SK-N-SH (cell line): ENCODE results near the gene BRD9.

Experiments used
- EZH2phosphoT487 ChIP-seq: fragments of 200-600 bp; sonication (generic); IDR thresholded peaks from 2 replicates; pipeline ENCODE4 v1.6.1; 2017; ENCODE audit warnings: low read depth, mixed run types, mild to moderate bottlenecking, antibody characterized with exemption, moderate library complexity, borderline replicate concordance
- GABPA ChIP-seq: IDR thresholded peaks from 2 replicates; pipeline ENCODE4 v1.4.0; 2012; ENCODE audit warnings: low read depth, mild to moderate bottlenecking
- YY1 ChIP-seq: IDR thresholded peaks from 2 replicates; pipeline ENCODE4 v1.4.0; 2012; ENCODE audit warnings: low read depth, mild to moderate bottlenecking
- TF ChIP-seq, protein P1 (sequence below): IDR thresholded peaks from 2 replicates; pipeline ENCODE4 v1.4.0; 2012; ENCODE audit warnings: low read depth
- TF ChIP-seq, protein P2 (sequence below): IDR thresholded peaks from 2 replicates; pipeline ENCODE4 v1.4.0; 2012; ENCODE audit warnings: low read depth, borderline replicate concordance
- TF ChIP-seq, protein P3 (sequence below): fragments of 200-600 bp; sonication (generic); IDR thresholded peaks from 2 replicates; pipeline ENCODE4 v1.6.1; 2017; ENCODE audit warnings: antibody characterized with exemption, mild to moderate bottlenecking, moderate library complexity

DNA sequence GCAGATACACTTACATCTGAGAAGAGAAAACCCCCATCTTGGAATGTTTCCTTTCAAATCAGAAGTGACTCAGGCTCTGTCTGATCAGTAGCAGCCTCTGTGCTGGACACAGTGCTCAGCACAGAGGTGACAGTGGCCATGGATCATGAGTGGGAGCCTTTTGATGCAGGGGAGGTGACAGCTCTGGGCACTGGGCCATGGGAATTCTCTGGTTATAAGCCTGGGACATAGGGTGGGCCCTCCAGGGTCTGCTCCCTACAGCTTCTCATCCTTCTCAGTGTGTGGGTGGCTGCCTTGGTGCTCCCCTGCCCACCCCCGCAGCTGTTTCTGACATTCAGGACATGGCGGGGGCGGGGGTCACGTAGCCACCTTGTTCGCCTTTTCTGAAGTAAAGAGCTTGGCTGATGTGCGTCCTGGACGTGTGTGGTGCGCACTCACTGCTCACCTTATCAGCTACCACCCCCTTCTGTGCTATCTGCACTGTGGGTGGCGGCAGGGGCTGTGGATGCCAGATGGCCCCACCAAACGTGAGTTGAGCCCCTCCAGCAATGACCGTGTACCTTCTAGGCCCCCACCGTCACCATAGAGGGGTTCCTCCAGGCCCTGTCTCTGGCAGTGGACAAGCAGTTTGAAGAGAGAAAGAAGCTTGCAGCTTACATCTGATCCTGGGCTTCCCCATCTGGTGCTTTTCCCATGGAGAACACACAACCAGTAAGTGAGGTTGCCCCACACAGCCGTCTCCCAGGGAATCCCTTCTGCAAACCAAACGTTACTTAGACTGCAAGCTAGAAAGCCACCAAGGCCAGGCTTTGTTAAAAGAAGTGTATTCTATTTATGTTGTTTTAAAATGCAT is 24.1 kb upstream of the BRD9 start:
- no peak for TF ChIP-seq YY1
- TF ChIP-seq, protein P1, sequence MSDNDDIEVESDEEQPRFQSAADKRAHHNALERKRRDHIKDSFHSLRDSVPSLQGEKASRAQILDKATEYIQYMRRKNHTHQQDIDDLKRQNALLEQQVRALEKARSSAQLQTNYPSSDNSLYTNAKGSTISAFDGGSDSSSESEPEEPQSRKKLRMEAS = no peak
- no peak for TF ChIP-seq EZH2phosphoT487
- TF ChIP-seq, protein P2, sequence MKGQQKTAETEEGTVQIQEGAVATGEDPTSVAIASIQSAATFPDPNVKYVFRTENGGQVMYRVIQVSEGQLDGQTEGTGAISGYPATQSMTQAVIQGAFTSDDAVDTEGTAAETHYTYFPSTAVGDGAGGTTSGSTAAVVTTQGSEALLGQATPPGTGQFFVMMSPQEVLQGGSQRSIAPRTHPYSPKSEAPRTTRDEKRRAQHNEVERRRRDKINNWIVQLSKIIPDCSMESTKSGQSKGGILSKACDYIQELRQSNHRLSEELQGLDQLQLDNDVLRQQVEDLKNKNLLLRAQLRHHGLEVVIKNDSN = no peak
- no peak for TF ChIP-seq GABPA
- TF ChIP-seq, protein P3, sequence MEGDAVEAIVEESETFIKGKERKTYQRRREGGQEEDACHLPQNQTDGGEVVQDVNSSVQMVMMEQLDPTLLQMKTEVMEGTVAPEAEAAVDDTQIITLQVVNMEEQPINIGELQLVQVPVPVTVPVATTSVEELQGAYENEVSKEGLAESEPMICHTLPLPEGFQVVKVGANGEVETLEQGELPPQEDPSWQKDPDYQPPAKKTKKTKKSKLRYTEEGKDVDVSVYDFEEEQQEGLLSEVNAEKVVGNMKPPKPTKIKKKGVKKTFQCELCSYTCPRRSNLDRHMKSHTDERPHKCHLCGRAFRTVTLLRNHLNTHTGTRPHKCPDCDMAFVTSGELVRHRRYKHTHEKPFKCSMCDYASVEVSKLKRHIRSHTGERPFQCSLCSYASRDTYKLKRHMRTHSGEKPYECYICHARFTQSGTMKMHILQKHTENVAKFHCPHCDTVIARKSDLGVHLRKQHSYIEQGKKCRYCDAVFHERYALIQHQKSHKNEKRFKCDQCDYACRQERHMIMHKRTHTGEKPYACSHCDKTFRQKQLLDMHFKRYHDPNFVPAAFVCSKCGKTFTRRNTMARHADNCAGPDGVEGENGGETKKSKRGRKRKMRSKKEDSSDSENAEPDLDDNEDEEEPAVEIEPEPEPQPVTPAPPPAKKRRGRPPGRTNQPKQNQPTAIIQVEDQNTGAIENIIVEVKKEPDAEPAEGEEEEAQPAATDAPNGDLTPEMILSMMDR = no peak
